SK-N-SH (cell line): ENCODE measurements around the gene ECE1. TPM values are rescaled to one million over a fixed set of nuclear protein-coding genes. Genes with fewer than 3 reads are reported as not detected.

Experiments
- CTCF ChIA-PET: fragments of 300-600, 350-600 bp; formaldehyde crosslinking; extraction: SDS; loops from one replicate; lab custom pipeline; 2021; lab: Yijun Ruan, JAX
- POLR2A ChIA-PET: fragments of 350-600 bp; sonication (Branson Sonifier 250); formaldehyde crosslinking; extraction: SDS; loops from one replicate; lab custom pipeline; 2020; ENCODE audit warnings: antibody characterized with exemption, inconsistent platforms; lab: Yijun Ruan, JAX
- DNase-seq: peaks from one replicate; pipeline ENCODE4 v3.0.0; 2012
- H2AFZ ChIP-seq: fragments of 200-600 bp; sonication (generic); 2 replicates; pipeline ENCODE4 v1.8.1; 2016; ENCODE audit warnings: antibody characterized with exemption, mild to moderate bottlenecking, low read depth
- H3F3A ChIP-seq: fragments of 200-600 bp; sonication (generic); replicated peaks from 2 replicates; pipeline ENCODE3; 2016; ENCODE audit warnings: antibody characterized with exemption, mild to moderate bottlenecking; ENCODE audit not compliant: insufficient read depth
- H3K27ac ChIP-seq, 2 experiments: fragments of 200-500 bp in 1 of 2; fragments of 200-600 bp in 1 of 2; sonication (Bioruptor generic) in 1 of 2; sonication (generic), shearing (Covaris generic) in 1 of 2; 2 replicates each; pipeline versions ENCODE4 v1.5.1 to v1.6.1; 2014 to 2016; ENCODE audit warnings: low read depth in 2 of 2, inconsistent platforms in 1 of 2, low read length in 1 of 2, mild to moderate bottlenecking in 1 of 2, mixed read lengths in 1 of 2
- H3K27me3 ChIP-seq: fragments of 200-600 bp; sonication (generic), shearing (Covaris generic); 2 replicates; pipeline ENCODE4 v1.6.1; 2016; ENCODE audit warnings: mixed run types; ENCODE audit not compliant: insufficient read depth
- H3K36me3 ChIP-seq, 2 experiments: fragments of 200-500 bp in 1 of 2; fragments of 200-600 bp in 1 of 2; sonication (Bioruptor generic) in 1 of 2; sonication (generic) in 1 of 2; replicated peaks in 1 of 2; 2 replicates each; pipeline versions ENCODE3 to v1.5.1; 2014 to 2016; ENCODE audit warnings: low read length in 1 of 2, mild to moderate bottlenecking in 1 of 2; ENCODE audit not compliant: insufficient read depth in 2 of 2, control insufficient read depth in 1 of 2
- H3K4me1 ChIP-seq, 2 experiments: fragments of 200-500 bp in 1 of 2; fragments of 200-600 bp in 1 of 2; sonication (Bioruptor generic) in 1 of 2; sonication (generic), shearing (Covaris generic) in 1 of 2; 2 replicates each; pipeline versions ENCODE4 v1.5.1 to v1.6.1; 2014 to 2016; ENCODE audit warnings: low read depth in 1 of 2, low read length in 1 of 2, mixed run types in 1 of 2; ENCODE audit not compliant: insufficient read depth in 2 of 2, control insufficient read depth in 1 of 2
- H3K4me2 ChIP-seq: fragments of 200-600 bp; sonication (generic), shearing (Covaris generic); 2 replicates; pipeline ENCODE4 v1.6.1; 2017; ENCODE audit warnings: mixed run types
- H3K4me3 ChIP-seq, 2 experiments: fragments of 200-500 bp in 1 of 2; fragments of 200-600 bp in 1 of 2; sonication (Bioruptor generic) in 1 of 2; sonication (generic), shearing (Covaris generic) in 1 of 2; 2 replicates each; pipeline versions ENCODE4 v1.5.1 to v1.8.1; 2014 to 2016; ENCODE audit warnings: low read depth in 2 of 2, inconsistent platforms in 1 of 2, low read length in 1 of 2, mild to moderate bottlenecking in 1 of 2, mixed read lengths in 1 of 2, moderate library complexity in 1 of 2
- H3K79me2 ChIP-seq: fragments of 200-600 bp; sonication (generic); 2 replicates; pipeline ENCODE4 v1.8.1; 2017; ENCODE audit warnings: mild to moderate bottlenecking; ENCODE audit not compliant: insufficient read depth
- H3K9ac ChIP-seq: fragments of 200-600 bp; sonication (generic); 2 replicates; pipeline ENCODE4 v1.6.1; 2017; ENCODE audit warnings: mixed run types
- H3K9me2 ChIP-seq: fragments of 200-600 bp; sonication (generic); 2 replicates; pipeline ENCODE4 v1.6.1; 2017; ENCODE audit warnings: mixed run types
- H3K9me3 ChIP-seq: fragments of 200-600 bp; sonication (generic); 2 replicates; pipeline ENCODE4 v1.6.1; 2017; ENCODE audit warnings: mixed run types, mild to moderate bottlenecking, moderate library complexity
- H4K20me1 ChIP-seq: fragments of 200-600 bp; sonication (generic); 2 replicates; pipeline ENCODE4 v1.6.1; 2017; ENCODE audit warnings: mild to moderate bottlenecking, mixed run types; ENCODE audit not compliant: insufficient read depth
- CHD2 ChIP-seq: fragments of 150-350 bp; IDR thresholded peaks from 2 replicates; pipeline ENCODE4 v1.6.1; 2018; ENCODE audit warnings: low read length; ENCODE audit not compliant: partially characterized antibody
- ELF1 ChIP-seq: IDR thresholded peaks from 2 replicates; pipeline ENCODE4 v1.4.0; 2012
- EP300 ChIP-seq, 2 experiments: IDR thresholded peaks; 2 replicates each; pipeline versions ENCODE4 v1.4.0 to v1.6.1; 2012; ENCODE audit warnings: borderline replicate concordance in 1 of 2, low read depth in 1 of 2, low read length in 1 of 2
- EZH2phosphoT487 ChIP-seq: fragments of 200-600 bp; sonication (generic); IDR thresholded peaks from 2 replicates; pipeline ENCODE4 v1.6.1; 2017; ENCODE audit warnings: low read depth, mixed run types, mild to moderate bottlenecking, antibody characterized with exemption, moderate library complexity, borderline replicate concordance
- FOSL2 ChIP-seq: IDR thresholded peaks from 2 replicates; pipeline ENCODE4 v1.4.0; 2012; ENCODE audit warnings: low read depth, mild to moderate bottlenecking, moderate library complexity, borderline replicate concordance
- GABPA ChIP-seq: IDR thresholded peaks from 2 replicates; pipeline ENCODE4 v1.4.0; 2012; ENCODE audit warnings: low read depth, mild to moderate bottlenecking
- GATA2 ChIP-seq: sonication (generic); formaldehyde crosslinking; IDR thresholded peaks from 2 replicates; pipeline ENCODE4 v1.5.0; 2020; ENCODE audit warnings: mild to moderate bottlenecking, missing genetic modification reagents
- IRF3 ChIP-seq: fragments of 150-350 bp; IDR thresholded peaks from 2 replicates; pipeline ENCODE4 v1.6.1; 2016; ENCODE audit warnings: mild to moderate bottlenecking, low read depth, low read length
- JUND ChIP-seq: IDR thresholded peaks from 2 replicates; pipeline ENCODE4 v1.4.0; 2012
- MAX ChIP-seq: IDR thresholded peaks from 2 replicates; pipeline ENCODE4 v1.4.0; 2012; ENCODE audit warnings: low read depth
- MEF2A ChIP-seq: IDR thresholded peaks from 2 replicates; pipeline ENCODE4 v1.4.0; 2012; ENCODE audit warnings: low read depth, borderline replicate concordance
- MXI1 ChIP-seq: IDR thresholded peaks from 2 replicates; pipeline ENCODE4 v1.6.1; 2012; ENCODE audit warnings: mild to moderate bottlenecking, low read depth, low read length, improper control_type of control experiment
- NFIC ChIP-seq: IDR thresholded peaks from 2 replicates; pipeline ENCODE4 v1.4.0; 2012; ENCODE audit warnings: borderline replicate concordance
- NRF1 ChIP-seq: IDR thresholded peaks from 2 replicates; pipeline ENCODE4 v1.6.1; 2012; ENCODE audit warnings: low read depth, mild to moderate bottlenecking, low read length
- POLR2AphosphoS5 ChIP-seq: IDR thresholded peaks from 2 replicates; pipeline ENCODE4 v1.6.1; 2012; ENCODE audit warnings: low read depth, low read length
- RAD21 ChIP-seq: IDR thresholded peaks from 2 replicates; pipeline ENCODE4 v1.6.1; 2012; ENCODE audit warnings: mild to moderate bottlenecking, low read length
- RFX5 ChIP-seq: IDR thresholded peaks from 2 replicates; pipeline ENCODE4 v1.6.1; 2012; ENCODE audit warnings: mild to moderate bottlenecking, improper control_type of control experiment, low read length
- RXRA ChIP-seq: IDR thresholded peaks from 2 replicates; pipeline ENCODE4 v1.4.0; 2012; ENCODE audit warnings: low read depth, mild to moderate bottlenecking, borderline replicate concordance
- SIN3A ChIP-seq: IDR thresholded peaks from 2 replicates; pipeline ENCODE4 v1.6.1; 2012; ENCODE audit warnings: low read depth, mild to moderate bottlenecking, low read length, moderate library complexity, borderline replicate concordance
- TAF1 ChIP-seq: IDR thresholded peaks from 2 replicates; pipeline ENCODE4 v1.6.1; 2012; ENCODE audit warnings: low read depth, mild to moderate bottlenecking, low read length, moderate library complexity, borderline replicate concordance
- TCF12 ChIP-seq: IDR thresholded peaks from 2 replicates; pipeline ENCODE4 v1.4.0; 2012
- TEAD4 ChIP-seq: IDR thresholded peaks from 2 replicates; pipeline ENCODE4 v1.4.0; 2012; ENCODE audit warnings: mild to moderate bottlenecking, borderline replicate concordance; ENCODE audit not compliant: insufficient read depth
- YY1 ChIP-seq: IDR thresholded peaks from 2 replicates; pipeline ENCODE4 v1.4.0; 2012; ENCODE audit warnings: low read depth, mild to moderate bottlenecking
- whole genome bisulfite sequencing: methylation state at CpG from one replicate; pipeline ENCODE4 v1.1.6; 2017; ENCODE audit warnings: low lambda C conversion rate; 5-methylcytosine and 5-hydroxymethylcytosine counted together
- polyA plus RNA-seq, 3 experiments: library from polyadenylated mRNA; depleted of rRNA; stranded (reverse); fragments of >200 nt; gene quantifications; 2 replicates each; pipeline ENCODE4 v1.2.3, GENCODE V29; 2012
- TF ChIP-seq, protein P1 (sequence below): IDR thresholded peaks from 2 replicates; pipeline ENCODE4 v1.6.1; 2012; ENCODE audit warnings: mild to moderate bottlenecking, low read depth, low read length, moderate library complexity
- TF ChIP-seq, protein P2 (sequence below): IDR thresholded peaks from 2 replicates; pipeline ENCODE4; 2012
- TF ChIP-seq, protein P3 (sequence below): fragments of 150-350 bp; IDR thresholded peaks from 2 replicates; pipeline ENCODE4 v1.6.1; 2017; ENCODE audit warnings: antibody characterized with exemption, low read length, low read depth, borderline replicate concordance
- TF ChIP-seq, protein P4 (sequence below): fragments of 200-600 bp; sonication (generic); IDR thresholded peaks from 2 replicates; pipeline ENCODE4 v1.6.1; 2017; ENCODE audit warnings: antibody characterized with exemption, mild to moderate bottlenecking, moderate library complexity

ECE1 gene
- polyA plus RNA-seq, 1 of the 3 experiments (the other 2 are of a cell fraction), result 96.6 TPM

DNA sequence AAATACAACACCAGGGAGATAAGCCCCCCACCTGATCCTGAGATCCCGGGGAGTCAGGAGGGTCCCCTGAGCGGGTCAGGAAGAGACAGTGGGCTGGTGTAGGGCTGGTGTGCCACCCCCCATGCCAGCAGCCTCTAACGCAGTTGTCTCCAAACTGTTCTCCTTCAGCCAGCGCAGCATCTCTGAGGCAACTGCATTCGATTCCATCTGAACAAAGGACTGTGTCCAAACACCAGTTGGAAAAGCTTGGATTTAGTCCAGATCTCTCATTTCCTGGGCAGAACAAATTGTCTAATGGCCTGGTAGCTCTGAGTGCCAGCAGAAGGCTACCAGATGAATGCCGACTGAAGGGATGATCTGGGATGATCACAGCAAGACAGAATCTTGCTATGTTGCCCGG lies 69.4 kb downstream of the ECE1 start:
- H3K27ac ChIP-seq, result peak overlapping the region; percentile 55 to 84
- no peaks in the 10 kb centered on the region for H4K20me1 ChIP-seq
- H3K9ac ChIP-seq, result peak overlapping the region; percentile 16; the same call in 1 of the 2 replicates
- peaks cover 0 to 13% of the 10 kb centered on the region in 2 experiments; a peak in 1 of 4 replicates for H3K4me1 ChIP-seq
- no peaks in the 10 kb centered on the region for H3K9me3 ChIP-seq
- peaks cover 17 to 22% of the 10 kb centered on the region in 2 experiments for H3K36me3 ChIP-seq
- ChIA-PET CTCF (interaction anchor here (0.6 to 8.0 kb wide), 7 partner anchors 13 to 524 kb away, joined by 3 to 80 read pairs (median 3); no protein-coding TSS in a partner anchor), POLR2A (interaction anchor here (0.7 to 1.1 kb wide), 3 partner anchors 34 to 129 kb away, joined by 3 to 4 read pairs (median 3); no protein-coding TSS in a partner anchor)
- no peak overlapping the region for H3K4me3 ChIP-seq
- no peaks in the 10 kb centered on the region for H3K9me2 ChIP-seq
- peak overlapping the region; percentile 56; the same call in 1 of the 2 replicates for H2AFZ ChIP-seq
- H3K4me2 ChIP-seq, result no peak overlapping the region
- peak; percentile 82 for DNase-seq
- no peaks in the 10 kb centered on the region for H3K79me2 ChIP-seq
- H3K27me3 ChIP-seq, result no peaks in the 10 kb centered on the region
- 39% methylated on average over 4 of the region's 7 CpGs for WGBS
- H3F3A ChIP-seq, result peaks cover 7% of the 10 kb centered on the region
- TF ChIP-seq IRF3 (no peak), FOSL2 (no peak), TAF1 (no peak), NRF1 (no peak), SIN3A (no peak), JUND (no peak), MEF2A (no peak), YY1 (no peak), TEAD4 (no peak), POLR2AphosphoS5 (no peak), RXRA (no peak), ELF1 (no peak), CHD2 (peak; percentile 53), MXI1 (no peak), EZH2phosphoT487 (no peak), RFX5 (no peak), GABPA (no peak), GATA2 (peak; percentile 36; the same call in 1 of the 2 replicates), EP300 (IDR thresholded peaks at IDR 0.05; ENCODE audit: borderline replicate concordance in 1 of 2, low read depth in 1 of 2, low read length in 1 of 2) (no peak), RAD21 (no peak), NFIC (0 out of 2 replicates have a peak, but pooled peaks have one; percentile 47), MAX (no peak), TCF12 (peak; percentile 64)
- TF ChIP-seq, protein P1, sequence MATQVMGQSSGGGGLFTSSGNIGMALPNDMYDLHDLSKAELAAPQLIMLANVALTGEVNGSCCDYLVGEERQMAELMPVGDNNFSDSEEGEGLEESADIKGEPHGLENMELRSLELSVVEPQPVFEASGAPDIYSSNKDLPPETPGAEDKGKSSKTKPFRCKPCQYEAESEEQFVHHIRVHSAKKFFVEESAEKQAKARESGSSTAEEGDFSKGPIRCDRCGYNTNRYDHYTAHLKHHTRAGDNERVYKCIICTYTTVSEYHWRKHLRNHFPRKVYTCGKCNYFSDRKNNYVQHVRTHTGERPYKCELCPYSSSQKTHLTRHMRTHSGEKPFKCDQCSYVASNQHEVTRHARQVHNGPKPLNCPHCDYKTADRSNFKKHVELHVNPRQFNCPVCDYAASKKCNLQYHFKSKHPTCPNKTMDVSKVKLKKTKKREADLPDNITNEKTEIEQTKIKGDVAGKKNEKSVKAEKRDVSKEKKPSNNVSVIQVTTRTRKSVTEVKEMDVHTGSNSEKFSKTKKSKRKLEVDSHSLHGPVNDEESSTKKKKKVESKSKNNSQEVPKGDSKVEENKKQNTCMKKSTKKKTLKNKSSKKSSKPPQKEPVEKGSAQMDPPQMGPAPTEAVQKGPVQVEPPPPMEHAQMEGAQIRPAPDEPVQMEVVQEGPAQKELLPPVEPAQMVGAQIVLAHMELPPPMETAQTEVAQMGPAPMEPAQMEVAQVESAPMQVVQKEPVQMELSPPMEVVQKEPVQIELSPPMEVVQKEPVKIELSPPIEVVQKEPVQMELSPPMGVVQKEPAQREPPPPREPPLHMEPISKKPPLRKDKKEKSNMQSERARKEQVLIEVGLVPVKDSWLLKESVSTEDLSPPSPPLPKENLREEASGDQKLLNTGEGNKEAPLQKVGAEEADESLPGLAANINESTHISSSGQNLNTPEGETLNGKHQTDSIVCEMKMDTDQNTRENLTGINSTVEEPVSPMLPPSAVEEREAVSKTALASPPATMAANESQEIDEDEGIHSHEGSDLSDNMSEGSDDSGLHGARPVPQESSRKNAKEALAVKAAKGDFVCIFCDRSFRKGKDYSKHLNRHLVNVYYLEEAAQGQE, result no peak
- TF ChIP-seq, protein P2, sequence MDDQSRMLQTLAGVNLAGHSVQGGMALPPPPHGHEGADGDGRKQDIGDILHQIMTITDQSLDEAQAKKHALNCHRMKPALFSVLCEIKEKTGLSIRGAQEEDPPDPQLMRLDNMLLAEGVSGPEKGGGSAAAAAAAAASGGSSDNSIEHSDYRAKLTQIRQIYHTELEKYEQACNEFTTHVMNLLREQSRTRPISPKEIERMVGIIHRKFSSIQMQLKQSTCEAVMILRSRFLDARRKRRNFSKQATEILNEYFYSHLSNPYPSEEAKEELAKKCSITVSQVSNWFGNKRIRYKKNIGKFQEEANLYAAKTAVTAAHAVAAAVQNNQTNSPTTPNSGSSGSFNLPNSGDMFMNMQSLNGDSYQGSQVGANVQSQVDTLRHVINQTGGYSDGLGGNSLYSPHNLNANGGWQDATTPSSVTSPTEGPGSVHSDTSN, result no peak
- TF ChIP-seq, protein P3, sequence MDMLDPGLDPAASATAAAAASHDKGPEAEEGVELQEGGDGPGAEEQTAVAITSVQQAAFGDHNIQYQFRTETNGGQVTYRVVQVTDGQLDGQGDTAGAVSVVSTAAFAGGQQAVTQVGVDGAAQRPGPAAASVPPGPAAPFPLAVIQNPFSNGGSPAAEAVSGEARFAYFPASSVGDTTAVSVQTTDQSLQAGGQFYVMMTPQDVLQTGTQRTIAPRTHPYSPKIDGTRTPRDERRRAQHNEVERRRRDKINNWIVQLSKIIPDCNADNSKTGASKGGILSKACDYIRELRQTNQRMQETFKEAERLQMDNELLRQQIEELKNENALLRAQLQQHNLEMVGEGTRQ, result no peak
- TF ChIP-seq, protein P4, sequence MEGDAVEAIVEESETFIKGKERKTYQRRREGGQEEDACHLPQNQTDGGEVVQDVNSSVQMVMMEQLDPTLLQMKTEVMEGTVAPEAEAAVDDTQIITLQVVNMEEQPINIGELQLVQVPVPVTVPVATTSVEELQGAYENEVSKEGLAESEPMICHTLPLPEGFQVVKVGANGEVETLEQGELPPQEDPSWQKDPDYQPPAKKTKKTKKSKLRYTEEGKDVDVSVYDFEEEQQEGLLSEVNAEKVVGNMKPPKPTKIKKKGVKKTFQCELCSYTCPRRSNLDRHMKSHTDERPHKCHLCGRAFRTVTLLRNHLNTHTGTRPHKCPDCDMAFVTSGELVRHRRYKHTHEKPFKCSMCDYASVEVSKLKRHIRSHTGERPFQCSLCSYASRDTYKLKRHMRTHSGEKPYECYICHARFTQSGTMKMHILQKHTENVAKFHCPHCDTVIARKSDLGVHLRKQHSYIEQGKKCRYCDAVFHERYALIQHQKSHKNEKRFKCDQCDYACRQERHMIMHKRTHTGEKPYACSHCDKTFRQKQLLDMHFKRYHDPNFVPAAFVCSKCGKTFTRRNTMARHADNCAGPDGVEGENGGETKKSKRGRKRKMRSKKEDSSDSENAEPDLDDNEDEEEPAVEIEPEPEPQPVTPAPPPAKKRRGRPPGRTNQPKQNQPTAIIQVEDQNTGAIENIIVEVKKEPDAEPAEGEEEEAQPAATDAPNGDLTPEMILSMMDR, result no peak
